ENCODE results near the gene TMEM255B.
A peak's percentile ranks its signal among the peaks of the same experiment; 100 is the strongest.
"Not testable (repeated sequence)": the region's sequence is repeated elsewhere in the genome, so short reads cannot be mapped to it uniquely, and the experiment has no call there.

The TMEM255B gene

GRCh38 chr13:113758651-113759524 lies at the start of gene TMEM255B:
Gene TMEM255B (plus strand): TSS chr13:113759226. CDS start chr13:113759270, 44 bp downstream.
- peak; percentile 83 to 92 (median 85) for DNase-seq

- DNase-seq = no peak
Observed at GRCh38 chr13:113722921-113723320, 36.1 kb upstream of the TMEM255B start.

- DNase-seq = no peak
Observed at GRCh38 chr13:113723410-113724015, 35.5 kb upstream of the TMEM255B start.

GRCh38 chr13:113724016-113724758 lies 34.8 kb upstream of the TMEM255B start:
- DNase-seq = no peak

- peak; percentile 76 to 91 (median 80) for DNase-seq
Observed at GRCh38 chr13:113724780-113725315, 34.2 kb upstream of the TMEM255B start.

GRCh38 chr13:113725329-113726105 lies 33.5 kb upstream of the TMEM255B start:
- DNase-seq = not testable (repeated sequence)

- DNase-seq = peak in 1 of 3 donors; percentile 10
Observed at GRCh38 chr13:113726106-113726821, 32.8 kb upstream of the TMEM255B start.

- DNase-seq = no peak
Observed at GRCh38 chr13:113726961-113727411, 32.0 kb upstream of the TMEM255B start.

GRCh38 chr13:113728571-113729054 lies 30.4 kb upstream of the TMEM255B start:
- no peak for DNase-seq

GRCh38 chr13:113729187-113730019 lies 29.6 kb upstream of the TMEM255B start:
- DNase-seq = no peak

GRCh38 chr13:113730258-113730691 lies 28.8 kb upstream of the TMEM255B start:
- no peak for DNase-seq

- DNase-seq = peak in 2 of 3 donors; percentile 37 to 41
Observed at GRCh38 chr13:113730831-113731191, 28.2 kb upstream of the TMEM255B start.

- DNase-seq = no peak
Observed at GRCh38 chr13:113731192-113732175, 27.5 kb upstream of the TMEM255B start.

- peak in 1 of 3 donors; percentile 7 for DNase-seq
Observed at GRCh38 chr13:113732176-113732960, 26.7 kb upstream of the TMEM255B start.

- no peak for DNase-seq
Observed at GRCh38 chr13:113732961-113733950, 25.8 kb upstream of the TMEM255B start.

GRCh38 chr13:113734099-113734825 lies 24.8 kb upstream of the TMEM255B start:
- no peak for DNase-seq
